ENCODE results near the gene JAM3.
"Not testable (repeated sequence)": the region's sequence is repeated elsewhere in the genome, so short reads cannot be mapped to it uniquely, and the experiment has no call there.

The JAM3 gene

GRCh38 chr11:134157451-134157850 lies 88.6 kb downstream of the JAM3 start:
- Histone ChIP-seq H3K9me3 (no peaks in the 10 kb centered on the region), H3K4me1 (peaks cover 4% of the 10 kb centered on the region; the same call in 1 of the 2 replicates), H3K36me3 (replicated peaks) (peaks cover 90% of the 10 kb centered on the region), H3K27me3 (ENCODE audit: low read depth) (no peaks in the 10 kb centered on the region), H3K4me3 (no peak overlapping the region)
- peak in 1 of 2 experiments; percentile 40 for DNase-seq (ENCODE audit: low spot score in 2 of 2)
- in situ Hi-C loops (cut with MboI; ENCODE audit: low sequenced_read_pairs) = no loop called here

DNA sequence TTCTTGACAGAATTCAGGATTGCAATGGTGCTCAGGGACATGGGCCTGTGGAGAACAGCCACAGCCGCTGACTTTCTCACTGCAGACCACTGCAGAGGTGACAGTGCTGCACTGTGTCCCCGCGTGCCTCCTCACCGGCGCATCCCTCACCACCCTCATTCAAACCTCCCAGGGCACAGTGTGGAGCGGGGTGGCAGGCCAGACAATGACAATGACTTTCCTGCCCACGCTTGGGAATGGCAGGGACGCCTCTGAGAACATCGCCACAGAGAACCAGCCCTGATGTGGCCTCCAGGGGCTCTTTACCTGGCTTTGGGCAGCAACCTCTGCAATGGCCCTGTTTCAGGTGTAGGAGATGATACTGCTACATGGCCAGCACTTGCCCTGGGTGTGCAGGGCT lies 89.2 kb downstream of the JAM3 start:
- in situ Hi-C loops (cut with MboI; ENCODE audit: low sequenced_read_pairs) = no loop called here
- no peak for DNase-seq (ENCODE audit: low spot score in 2 of 2)
- Histone ChIP-seq H3K27me3 (ENCODE audit: low read depth) (no peaks in the 10 kb centered on the region), H3K4me3 (no peak overlapping the region), H3K4me1 (peaks cover 4% of the 10 kb centered on the region; the same call in 1 of the 2 replicates), H3K9me3 (no peaks in the 10 kb centered on the region), H3K36me3 (replicated peaks) (peaks cover 90% of the 10 kb centered on the region)

DNA sequence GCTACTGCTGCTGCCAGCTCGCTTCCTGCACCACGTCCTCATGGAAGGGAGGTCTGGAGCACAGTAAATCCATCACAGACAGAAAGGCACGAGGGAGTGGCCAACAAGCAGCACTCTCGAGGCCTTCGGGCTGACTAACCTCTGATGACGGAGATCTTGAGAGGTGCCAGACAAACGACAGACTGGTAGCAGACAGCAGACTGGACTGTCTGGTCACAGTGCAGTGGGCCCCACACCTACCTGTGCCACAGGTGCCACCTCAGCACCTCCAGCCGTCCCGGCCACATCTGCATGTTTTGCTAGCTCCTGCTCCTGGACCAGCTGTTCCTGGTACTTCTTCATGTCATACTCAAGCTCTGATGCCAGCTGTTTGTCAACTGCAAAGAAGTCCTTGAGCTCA lies 90.8 kb downstream of the JAM3 start:
- H3K4me3 ChIP-seq = no peak overlapping the region
- H3K4me1 ChIP-seq = peaks cover 4% of the 10 kb centered on the region; the same call in 1 of the 2 replicates
- no peaks in the 10 kb centered on the region for H3K9me3 ChIP-seq
- in situ Hi-C loops (cut with MboI; ENCODE audit: low sequenced_read_pairs) = no loop called here
- no peaks in the 10 kb centered on the region for H3K27me3 ChIP-seq (ENCODE audit: low read depth)
- peaks cover 90% of the 10 kb centered on the region for H3K36me3 ChIP-seq (replicated peaks)
- DNase-seq (ENCODE audit: low spot score in 2 of 2) = no peak

- Histone ChIP-seq H3K36me3 (replicated peaks) (peaks cover 70% of the 10 kb centered on the region), H3K27me3 (ENCODE audit: low read depth) (no peaks in the 10 kb centered on the region), H3K9me3 (no peaks in the 10 kb centered on the region), H3K4me1 (no peaks in the 10 kb centered on the region), H3K4me3 (no peak overlapping the region)
- in situ Hi-C loops (cut with MboI; ENCODE audit: low sequenced_read_pairs) = no loop called here
- DNase-seq (ENCODE audit: low spot score in 2 of 2) = no peak
These were observed 95.9 kb downstream of the JAM3 start for GRCh38 chr11:134164490-134165370.

- H3K36me3 ChIP-seq (replicated peaks) = peaks cover 64% of the 10 kb centered on the region
- in situ Hi-C loops (cut with MboI; ENCODE audit: low sequenced_read_pairs) = no loop called here
- no peaks in the 10 kb centered on the region for H3K27me3 ChIP-seq (ENCODE audit: low read depth)
- DNase-seq (ENCODE audit: low spot score in 2 of 2) = no peak
- H3K9me3 ChIP-seq = no peaks in the 10 kb centered on the region
- H3K4me3 ChIP-seq = no peak overlapping the region
- no peaks in the 10 kb centered on the region for H3K4me1 ChIP-seq
These were observed 101.5 kb downstream of the JAM3 start for GRCh38 chr11:134170177-134170918.

- in situ Hi-C loops (cut with MboI; ENCODE audit: low sequenced_read_pairs) = no loop called here
- Histone ChIP-seq H3K9me3 (no peaks in the 10 kb centered on the region), H3K36me3 (replicated peaks) (peaks cover 69% of the 10 kb centered on the region), H3K27me3 (ENCODE audit: low read depth) (no peaks in the 10 kb centered on the region), H3K4me3 (no peak overlapping the region), H3K4me1 (no peaks in the 10 kb centered on the region)
- DNase-seq (ENCODE audit: low spot score in 2 of 2) = no peak
These were observed 102.0 kb downstream of the JAM3 start for GRCh38 chr11:134170919-134171281.

- DNase-seq (ENCODE audit: low spot score in 2 of 2) = no peak
- no peaks in the 10 kb centered on the region for H3K9me3 ChIP-seq
- H3K4me3 ChIP-seq = no peak overlapping the region
- H3K4me1 ChIP-seq = no peaks in the 10 kb centered on the region
- H3K27me3 ChIP-seq (ENCODE audit: low read depth) = no peaks in the 10 kb centered on the region
- H3K36me3 ChIP-seq (replicated peaks) = peaks cover 80% of the 10 kb centered on the region
- in situ Hi-C loops (cut with MboI; ENCODE audit: low sequenced_read_pairs) = no loop called here
These were observed 103.1 kb downstream of the JAM3 start for GRCh38 chr11:134171951-134172350.

GRCh38 chr11:134173296-134173695 lies 104.4 kb downstream of the JAM3 start:
- H3K27me3 ChIP-seq (ENCODE audit: low read depth) = no peaks in the 10 kb centered on the region
- peaks cover 85% of the 10 kb centered on the region for H3K36me3 ChIP-seq (replicated peaks)
- in situ Hi-C loops (cut with MboI; ENCODE audit: low sequenced_read_pairs) = no loop called here
- DNase-seq (ENCODE audit: low spot score in 2 of 2) = no peak
- no peaks in the 10 kb centered on the region for H3K9me3 ChIP-seq
- H3K4me1 ChIP-seq = no peaks in the 10 kb centered on the region
- H3K4me3 ChIP-seq = no peak overlapping the region

DNA sequence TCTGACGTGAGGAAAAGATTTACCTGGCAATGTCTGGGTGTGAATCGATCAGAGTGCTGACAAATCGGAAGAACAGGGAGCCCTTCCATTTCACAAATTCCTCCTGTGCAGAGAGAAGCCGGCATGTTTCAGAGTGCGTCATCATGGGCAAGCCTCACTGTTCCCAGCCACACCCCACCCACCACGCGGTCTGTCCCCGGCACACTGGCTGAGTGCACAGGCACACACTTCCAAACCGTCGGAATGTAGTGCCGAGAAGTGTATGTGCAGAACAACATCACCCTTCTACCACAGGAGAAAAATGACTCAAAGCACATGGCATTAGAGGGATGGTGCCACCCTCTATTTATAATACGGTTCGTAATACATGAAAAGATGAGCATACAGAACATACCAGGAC lies 107.4 kb downstream of the JAM3 start:
- Histone ChIP-seq H3K9me3 (no peaks in the 10 kb centered on the region), H3K4me3 (no peak overlapping the region), H3K4me1 (no peaks in the 10 kb centered on the region), H3K27me3 (ENCODE audit: low read depth) (no peaks in the 10 kb centered on the region), H3K36me3 (replicated peaks) (peaks cover 78% of the 10 kb centered on the region)
- DNase-seq (ENCODE audit: low spot score in 2 of 2) = no peak
- in situ Hi-C loops (cut with MboI; ENCODE audit: low sequenced_read_pairs) = no loop called here

GRCh38 chr11:134178032-134178674 lies 109.3 kb downstream of the JAM3 start:
- H3K4me1 ChIP-seq = no peaks in the 10 kb centered on the region
- in situ Hi-C loops (cut with MboI; ENCODE audit: low sequenced_read_pairs) = no loop called here
- no peaks in the 10 kb centered on the region for H3K9me3 ChIP-seq
- H3K36me3 ChIP-seq (replicated peaks) = peaks cover 77% of the 10 kb centered on the region
- H3K4me3 ChIP-seq = no peak overlapping the region
- no peaks in the 10 kb centered on the region for H3K27me3 ChIP-seq (ENCODE audit: low read depth)
- DNase-seq (ENCODE audit: low spot score in 2 of 2) = no peak

DNA sequence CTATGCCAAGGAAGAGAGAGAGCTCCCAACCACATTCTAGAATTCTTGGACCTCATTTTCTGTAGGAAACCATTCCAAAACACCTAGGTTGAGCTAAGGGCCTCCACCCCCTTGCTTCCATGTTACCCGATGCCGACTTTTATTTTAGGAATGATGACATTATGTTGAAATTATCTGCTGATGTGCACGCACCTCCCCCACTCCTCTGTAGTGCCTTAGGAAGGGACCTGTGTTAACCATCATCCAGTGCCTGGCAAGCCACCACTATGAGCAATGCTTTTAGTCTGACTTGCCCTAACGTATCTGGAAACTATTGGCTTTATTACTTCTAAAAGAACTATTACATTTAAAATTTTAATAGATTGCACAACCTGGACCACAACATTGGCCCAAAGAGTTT lies 112.8 kb downstream of the JAM3 start:
- H3K4me1 ChIP-seq = no peaks in the 10 kb centered on the region
- H3K27me3 ChIP-seq (ENCODE audit: low read depth) = no peaks in the 10 kb centered on the region
- no peak for DNase-seq (ENCODE audit: low spot score in 2 of 2)
- H3K36me3 ChIP-seq (replicated peaks) = peaks cover 76% of the 10 kb centered on the region
- in situ Hi-C loops (cut with MboI; ENCODE audit: low sequenced_read_pairs) = no loop called here
- no peak overlapping the region for H3K4me3 ChIP-seq
- H3K9me3 ChIP-seq = no peaks in the 10 kb centered on the region

GRCh38 chr11:134188092-134188491 lies 119.2 kb downstream of the JAM3 start:
- H3K27me3 ChIP-seq (ENCODE audit: low read depth); H3K4me3 ChIP-seq; H3K4me1 ChIP-seq; in situ Hi-C loops (cut with MboI; ENCODE audit: low sequenced_read_pairs); H3K9me3 ChIP-seq; DNase-seq (ENCODE audit: low spot score in 2 of 2): not testable (repeated sequence)
- peaks cover 86% of the 10 kb centered on the region for H3K36me3 ChIP-seq (replicated peaks)

DNA sequence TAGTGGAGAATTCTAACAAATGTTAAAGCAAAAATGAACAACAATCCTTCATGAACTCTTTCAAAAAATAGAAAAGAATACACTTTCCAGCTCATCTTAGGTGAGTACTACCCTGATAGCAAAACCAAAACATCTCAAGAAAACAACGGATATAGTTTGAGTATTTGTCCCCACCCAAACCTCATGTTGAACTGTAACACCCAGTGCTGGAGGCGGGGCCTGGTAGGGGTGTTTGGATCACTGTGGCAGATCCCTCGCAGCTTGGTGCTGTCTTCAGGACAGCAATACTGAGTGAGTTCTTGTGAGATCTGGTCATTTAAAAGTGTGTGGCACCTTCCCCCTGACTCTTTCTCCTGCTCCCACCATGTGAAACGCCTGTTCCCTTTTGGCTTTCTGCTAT lies 127.9 kb downstream of the JAM3 start:
- no peak for DNase-seq (ENCODE audit: low spot score in 2 of 2)
- Histone ChIP-seq H3K4me3 (no peak overlapping the region), H3K4me1 (peaks cover 9% of the 10 kb centered on the region; the same call in 1 of the 2 replicates), H3K9me3 (no peaks in the 10 kb centered on the region), H3K36me3 (replicated peaks) (peaks cover 76% of the 10 kb centered on the region), H3K27me3 (ENCODE audit: low read depth) (no peaks in the 10 kb centered on the region)
- in situ Hi-C loops (cut with MboI; ENCODE audit: low sequenced_read_pairs) = no loop called here

- in situ Hi-C loops (cut with MboI; ENCODE audit: low sequenced_read_pairs) = no loop called here
- peaks cover 76% of the 10 kb centered on the region for H3K36me3 ChIP-seq (replicated peaks)
- H3K9me3 ChIP-seq = no peaks in the 10 kb centered on the region
- no peaks in the 10 kb centered on the region for H3K27me3 ChIP-seq (ENCODE audit: low read depth)
- H3K4me1 ChIP-seq = peaks cover 9% of the 10 kb centered on the region; the same call in 1 of the 2 replicates
- no peak for DNase-seq (ENCODE audit: low spot score in 2 of 2)
- no peak overlapping the region for H3K4me3 ChIP-seq
These were observed 130.7 kb downstream of the JAM3 start for GRCh38 chr11:134199531-134199930.

Data from HAP-1 (cell line).